Activated T-helper 9 cell treated with anti-CD3 and anti-CD28 coated beads, Interleukin-2, amount 50 U/mL, for 16 hours (primary cell): ENCODE results near the gene C11orf24.

ENCODE experiments used
- DNase-seq: peaks from one replicate; pipeline ENCODE4 v3.0.0-alpha.2; 2020; ENCODE audit warnings: low read depth

The C11orf24 gene

GRCh38 chr11:68270196-68271022, 1.4 kb downstream of the C11orf24 start:
- no peak for DNase-seq

- no peak for DNase-seq
Observed at GRCh38 chr11:68269414-68270081, 2.2 kb downstream of the C11orf24 start.

GRCh38 chr11:68267881-68268240, 3.9 kb downstream of the C11orf24 start:
- DNase-seq, result no peak

GRCh38 chr11:68266936-68267880, 4.6 kb downstream of the C11orf24 start:
- no peak for DNase-seq

GRCh38 chr11:68266121-68266891, 5.5 kb downstream of the C11orf24 start:
- no peak for DNase-seq

GRCh38 chr11:68264741-68265540, 6.8 kb downstream of the C11orf24 start:
- DNase-seq, result no peak

- DNase-seq, result no peak
Observed at GRCh38 chr11:68264244-68264643, 7.5 kb downstream of the C11orf24 start.

GRCh38 chr11:68263444-68264035, 8.2 kb downstream of the C11orf24 start:
- DNase-seq, result no peak

- DNase-seq, result no peak
Observed at GRCh38 chr11:68262544-68262827, 9.3 kb downstream of the C11orf24 start.

- DNase-seq, result no peak
Observed at GRCh38 chr11:68261749-68262543, 9.8 kb downstream of the C11orf24 start.

GRCh38 chr11:68261006-68261405, 10.8 kb downstream of the C11orf24 start:
- no peak for DNase-seq

GRCh38 chr11:68260484-68260883, 11.3 kb downstream of the C11orf24 start:
- DNase-seq, result no peak

- DNase-seq, result no peak
Observed at GRCh38 chr11:68259122-68259959, 12.4 kb downstream of the C11orf24 start.

GRCh38 chr11:68258363-68258765, 13.4 kb downstream of the C11orf24 start:
- no peak for DNase-seq

- peak; percentile 85 for DNase-seq
Observed at GRCh38 chr11:68257477-68258362, 14.1 kb downstream of the C11orf24 start.

- no peak for DNase-seq
Observed at GRCh38 chr11:68256331-68256741, 15.4 kb downstream of the C11orf24 start.

- DNase-seq, result no peak
Observed at GRCh38 chr11:68255526-68255925, 16.2 kb downstream of the C11orf24 start.

GRCh38 chr11:68254421-68254820, 17.4 kb downstream of the C11orf24 start:
- no peak for DNase-seq
